ENCODE results near the gene TECRL.

DNA sequence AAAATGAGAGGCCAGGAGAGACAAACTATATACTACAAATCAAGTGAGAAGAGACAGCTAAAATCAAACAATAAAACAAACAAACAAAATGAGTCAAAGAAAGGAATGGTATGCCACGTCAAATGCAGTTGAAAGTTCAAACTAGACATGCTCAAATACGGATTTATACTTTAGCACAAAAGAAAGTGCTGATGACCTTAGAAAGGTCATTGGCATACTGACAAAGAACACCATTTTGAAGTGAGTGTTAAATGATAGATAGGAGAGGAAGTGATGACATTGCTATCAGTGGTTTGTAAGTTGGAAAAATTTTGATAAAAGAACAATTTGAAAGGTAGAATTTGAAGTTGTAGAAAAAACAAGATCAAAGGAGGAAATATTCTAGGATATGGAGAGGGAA, 55.3 kb downstream of the TECRL start:
- TF ChIP-seq, protein P1, sequence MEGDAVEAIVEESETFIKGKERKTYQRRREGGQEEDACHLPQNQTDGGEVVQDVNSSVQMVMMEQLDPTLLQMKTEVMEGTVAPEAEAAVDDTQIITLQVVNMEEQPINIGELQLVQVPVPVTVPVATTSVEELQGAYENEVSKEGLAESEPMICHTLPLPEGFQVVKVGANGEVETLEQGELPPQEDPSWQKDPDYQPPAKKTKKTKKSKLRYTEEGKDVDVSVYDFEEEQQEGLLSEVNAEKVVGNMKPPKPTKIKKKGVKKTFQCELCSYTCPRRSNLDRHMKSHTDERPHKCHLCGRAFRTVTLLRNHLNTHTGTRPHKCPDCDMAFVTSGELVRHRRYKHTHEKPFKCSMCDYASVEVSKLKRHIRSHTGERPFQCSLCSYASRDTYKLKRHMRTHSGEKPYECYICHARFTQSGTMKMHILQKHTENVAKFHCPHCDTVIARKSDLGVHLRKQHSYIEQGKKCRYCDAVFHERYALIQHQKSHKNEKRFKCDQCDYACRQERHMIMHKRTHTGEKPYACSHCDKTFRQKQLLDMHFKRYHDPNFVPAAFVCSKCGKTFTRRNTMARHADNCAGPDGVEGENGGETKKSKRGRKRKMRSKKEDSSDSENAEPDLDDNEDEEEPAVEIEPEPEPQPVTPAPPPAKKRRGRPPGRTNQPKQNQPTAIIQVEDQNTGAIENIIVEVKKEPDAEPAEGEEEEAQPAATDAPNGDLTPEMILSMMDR (IDR thresholded peaks at IDR 0.05 in 2 of 3, conservative IDR thresholded peaks at IDR 0.05 in 1 of 3; ENCODE audit: control insufficient read depth in 2 of 3, extremely low read depth in 1 of 3, insufficient read depth in 1 of 3, low read depth in 3 of 3, low read length in 3 of 3): no peak
- TF ChIP-seq TAF1 (IDR thresholded peaks at IDR 0.05; ENCODE audit: borderline replicate concordance, low read depth, low read length) (no peak), EZH2 (IDR thresholded peaks at IDR 0.05; ENCODE audit: borderline replicate concordance, control insufficient read depth, low read depth, low read length) (no peak), BHLHE40 (IDR thresholded peaks at IDR 0.05; ENCODE audit: borderline replicate concordance in 1 of 2, low read depth in 2 of 2, low read length in 1 of 2) (no peak), ZNF622 (IDR thresholded peaks at IDR 0.05) (no peak), CREB1 (IDR thresholded peaks at IDR 0.05; ENCODE audit: low read depth) (no peak), ZNF274 (IDR thresholded peaks at IDR 0.05; ENCODE audit: insufficient read depth, insufficient read length) (no peak)
- TF ChIP-seq, protein P2, sequence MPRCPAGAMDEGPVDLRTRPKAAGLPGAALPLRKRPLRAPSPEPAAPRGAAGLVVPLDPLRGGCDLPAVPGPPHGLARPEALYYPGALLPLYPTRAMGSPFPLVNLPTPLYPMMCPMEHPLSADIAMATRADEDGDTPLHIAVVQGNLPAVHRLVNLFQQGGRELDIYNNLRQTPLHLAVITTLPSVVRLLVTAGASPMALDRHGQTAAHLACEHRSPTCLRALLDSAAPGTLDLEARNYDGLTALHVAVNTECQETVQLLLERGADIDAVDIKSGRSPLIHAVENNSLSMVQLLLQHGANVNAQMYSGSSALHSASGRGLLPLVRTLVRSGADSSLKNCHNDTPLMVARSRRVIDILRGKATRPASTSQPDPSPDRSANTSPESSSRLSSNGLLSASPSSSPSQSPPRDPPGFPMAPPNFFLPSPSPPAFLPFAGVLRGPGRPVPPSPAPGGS (IDR thresholded peaks at IDR 0.05; ENCODE audit: borderline replicate concordance, insufficient read depth, low read depth, low read length, poor library complexity, severe bottlenecking): no peak
- TF ChIP-seq, protein P3, sequence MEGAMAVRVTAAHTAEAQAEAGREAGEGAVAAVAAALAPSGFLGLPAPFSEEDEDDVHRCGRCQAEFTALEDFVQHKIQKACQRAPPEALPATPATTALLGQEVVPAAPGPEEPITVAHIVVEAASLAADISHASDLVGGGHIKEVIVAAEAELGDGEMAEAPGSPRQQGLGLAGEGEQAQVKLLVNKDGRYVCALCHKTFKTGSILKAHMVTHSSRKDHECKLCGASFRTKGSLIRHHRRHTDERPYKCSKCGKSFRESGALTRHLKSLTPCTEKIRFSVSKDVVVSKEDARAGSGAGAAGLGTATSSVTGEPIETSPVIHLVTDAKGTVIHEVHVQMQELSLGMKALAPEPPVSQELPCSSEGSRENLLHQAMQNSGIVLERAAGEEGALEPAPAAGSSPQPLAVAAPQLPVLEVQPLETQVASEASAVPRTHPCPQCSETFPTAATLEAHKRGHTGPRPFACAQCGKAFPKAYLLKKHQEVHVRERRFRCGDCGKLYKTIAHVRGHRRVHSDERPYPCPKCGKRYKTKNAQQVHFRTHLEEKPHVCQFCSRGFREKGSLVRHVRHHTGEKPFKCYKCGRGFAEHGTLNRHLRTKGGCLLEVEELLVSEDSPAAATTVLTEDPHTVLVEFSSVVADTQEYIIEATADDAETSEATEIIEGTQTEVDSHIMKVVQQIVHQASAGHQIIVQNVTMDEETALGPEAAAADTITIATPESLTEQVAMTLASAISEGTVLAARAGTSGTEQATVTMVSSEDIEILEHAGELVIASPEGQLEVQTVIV (IDR thresholded peaks at IDR 0.05; ENCODE audit: borderline replicate concordance, partially characterized antibody): no peak
